Calu3 (cell line): ENCODE measurements around the gene SLC2A5. TPM values are rescaled to one million over a fixed set of nuclear protein-coding genes. Genes with fewer than 3 reads are reported as not detected.

Experiments
- BruUV-seq: library from RNA; stranded (reverse); fragments of 400-500 nt; replicated peaks from 2 replicates; lab custom pipeline; 2021; lab: Mats Ljungman, UMichigan
- CTCF ChIA-PET: fragments of 300-600 bp; sonication (Branson Sonifier 250); formaldehyde crosslinking; loops from one replicate; lab custom pipeline; 2022; ENCODE audit warnings: antibody characterized with exemption; lab: Charles Lee
- DNase-seq: peaks from one replicate; pipeline ENCODE4 v3.0.0; 2022
- H3K27ac Mint-ChIP-seq: one replicate; pipeline ENCODE4 v1.8.0; 2022; ENCODE audit warnings: mixed read lengths; ENCODE audit not compliant: unreplicated experiment
- H3K27me3 Mint-ChIP-seq: one replicate; pipeline ENCODE4 v1.8.0; 2022; ENCODE audit warnings: mixed read lengths; ENCODE audit not compliant: unreplicated experiment
- H3K36me3 Mint-ChIP-seq: one replicate; pipeline ENCODE4 v1.8.0; 2022; ENCODE audit warnings: mild to moderate bottlenecking, moderate library complexity, mixed read lengths; ENCODE audit not compliant: insufficient read depth, unreplicated experiment
- H3K4me1 Mint-ChIP-seq: one replicate; pipeline ENCODE4 v1.8.0; 2022; ENCODE audit warnings: mild to moderate bottlenecking, low read depth, mixed read lengths; ENCODE audit not compliant: unreplicated experiment
- H3K4me3 Mint-ChIP-seq: one replicate; pipeline ENCODE4 v1.8.0; 2022; ENCODE audit warnings: mild to moderate bottlenecking, low read depth, moderate library complexity, mixed read lengths; ENCODE audit not compliant: unreplicated experiment
- H3K9me3 Mint-ChIP-seq: one replicate; pipeline ENCODE4 v1.8.0; 2022; ENCODE audit warnings: low read depth, mixed read lengths; ENCODE audit not compliant: unreplicated experiment
- CTCF ChIP-seq: fragments of 200-600 bp; IDR thresholded peaks from one replicate; pipeline ENCODE4 v1.8.0; 2022; ENCODE audit warnings: antibody characterized with exemption; ENCODE audit not compliant: unreplicated experiment
- intact Hi-C: fragments of 100-400 bp; cut with micrococcal nuclease; formaldehyde crosslinking; loops from one replicate; pipeline ENCODE4 v1.10.0; 2022; ENCODE audit not compliant: unreplicated experiment
- total RNA-seq: library from RNA; stranded (reverse); gene quantifications from 2 replicates; pipeline ENCODE4 v1.2.3, GENCODE V29; 2022

The SLC2A5 gene
- total RNA-seq, 1 experiment from 2014 or later: 0.33 TPM

- intact Hi-C loops: no loop called here
- H3K4me3 Mint-ChIP-seq: no peak overlapping the region
These were observed 4.2 kb downstream of the SLC2A5 start for GRCh38 chr1:9065213-9065751.

GRCh38 chr1:9062846-9063245 is 6.6 kb downstream of the SLC2A5 start:
- no peaks in the 10 kb centered on the region for H3K36me3 Mint-ChIP-seq
- H3K27ac Mint-ChIP-seq: no peak overlapping the region
- DNase-seq: no peak
- CTCF ChIA-PET: no interaction called here
- H3K4me3 Mint-ChIP-seq: no peak overlapping the region
- BruUV-seq: no TSS peak
- TF ChIP-seq CTCF: no peak
- no peaks in the 10 kb centered on the region for H3K4me1 Mint-ChIP-seq
- H3K9me3 Mint-ChIP-seq: peaks cover 4% of the 10 kb centered on the region
- no peaks in the 10 kb centered on the region for H3K27me3 Mint-ChIP-seq
- intact Hi-C loops: no loop called here

More at GRCh38 chr1:9065213-9065751, 4.2 kb downstream of the SLC2A5 start:
- no peak for TF ChIP-seq CTCF
- Mint-ChIP-seq H3K4me1 (no peaks in the 10 kb centered on the region), H3K36me3 (no peaks in the 10 kb centered on the region), H3K27me3 (no peaks in the 10 kb centered on the region), H3K27ac (no peak overlapping the region), H3K9me3 (no peaks in the 10 kb centered on the region)
- BruUV-seq: no TSS peak
- CTCF ChIA-PET: no interaction called here
- DNase-seq: no peak

GRCh38 chr1:9062021-9062471 is 7.4 kb downstream of the SLC2A5 start:
- DNase-seq: no peak
- Mint-ChIP-seq H3K27me3 (no peaks in the 10 kb centered on the region), H3K4me1 (no peaks in the 10 kb centered on the region), H3K9me3 (peaks cover 4% of the 10 kb centered on the region), H3K36me3 (no peaks in the 10 kb centered on the region), H3K27ac (no peak overlapping the region), H3K4me3 (no peak overlapping the region)
- no peak for TF ChIP-seq CTCF
- intact Hi-C loops: no loop called here
- CTCF ChIA-PET: no interaction called here
- no TSS peak for BruUV-seq

- Mint-ChIP-seq H3K9me3 (peaks cover 4% of the 10 kb centered on the region), H3K27me3 (no peaks in the 10 kb centered on the region), H3K4me3 (no peak overlapping the region), H3K4me1 (no peaks in the 10 kb centered on the region), H3K36me3 (no peaks in the 10 kb centered on the region), H3K27ac (no peak overlapping the region)
- BruUV-seq: no TSS peak
- intact Hi-C loops: no loop called here
- no peak for DNase-seq
- no peak for TF ChIP-seq CTCF
- CTCF ChIA-PET: interaction anchor here (0.7 kb wide), 1 partner anchor 54 kb away, joined by 3 read pairs; no protein-coding TSS in a partner anchor
These were observed 8.0 kb downstream of the SLC2A5 start for GRCh38 chr1:9061252-9061960.
